ENCODE results near the gene UGT2B10.

Gene UGT2B10

GRCh38 chr4:68871809-68872642 is 56.2 kb downstream of the UGT2B10 start:
- no peak for DNase-seq (ENCODE audit: low spot score)

GRCh38 chr4:68872643-68873502 is 57.1 kb downstream of the UGT2B10 start:
- DNase-seq (ENCODE audit: low spot score), result no peak

DNA sequence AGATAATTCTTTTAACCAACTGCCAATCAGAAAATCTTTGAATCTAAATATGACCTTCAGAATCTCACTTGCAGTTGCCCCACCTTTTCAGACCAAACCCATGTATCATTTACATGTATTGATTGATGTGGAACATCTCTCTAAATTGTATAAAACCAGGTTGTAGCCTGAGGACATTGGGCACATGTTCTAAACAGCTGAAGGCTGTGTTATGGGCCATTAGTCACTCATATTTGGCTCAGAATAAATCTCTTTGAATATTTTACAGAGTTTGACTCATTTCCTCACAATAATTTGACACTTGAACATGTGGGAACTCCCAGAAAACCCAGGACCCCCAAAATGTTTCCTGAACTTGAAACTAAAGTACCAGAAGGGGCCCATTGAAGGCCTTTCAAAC is 58.7 kb downstream of the UGT2B10 start:
- DNase-seq (ENCODE audit: low spot score), result no peak

- no peak for DNase-seq (ENCODE audit: low spot score)
Observed at GRCh38 chr4:68877555-68877954, 61.8 kb downstream of the UGT2B10 start.

DNA sequence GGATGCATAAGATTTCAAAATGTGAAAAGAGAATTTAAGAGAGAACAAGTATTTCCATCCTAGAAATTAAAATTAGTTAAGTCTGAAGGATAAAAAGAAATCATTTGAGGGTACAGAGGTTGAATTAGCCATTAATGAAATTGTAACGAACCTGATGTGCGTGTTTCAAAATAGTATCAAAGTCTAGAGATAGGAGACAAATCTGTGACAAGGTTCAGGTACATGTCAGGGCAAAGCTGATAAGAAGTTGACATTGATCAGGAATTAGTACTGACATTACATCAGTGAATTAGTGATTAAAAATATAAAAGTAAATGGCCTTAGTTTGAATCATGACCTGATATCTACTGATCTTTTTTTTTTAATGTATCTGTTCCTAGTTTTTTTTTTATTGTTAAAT is 62.3 kb downstream of the UGT2B10 start:
- no peak for DNase-seq (ENCODE audit: low spot score)
